ENCODE data around the gene HTR3A. TPM values are rescaled to one million over a fixed set of nuclear protein-coding genes. Genes with fewer than 3 reads are reported as not detected.
"Not testable (repeated sequence)": the region's sequence is repeated elsewhere in the genome, so short reads cannot be mapped to it uniquely, and the experiment has no call there.

The HTR3A gene
- polyA plus RNA-seq, 1 donor (not counting 4 experiments of a cell fraction or from before 2014, with no cell fraction given) = not detected

GRCh38 chr11:113928311-113928710, 46.6 kb upstream of the HTR3A start:
- Histone ChIP-seq H3K9me3 (ENCODE audit: control insufficient read depth, low read depth, low read length) (no peaks in the 10 kb centered on the region), H3K27ac (ENCODE audit: control insufficient read depth, insufficient read depth, low read length) (no peak overlapping the region), H3K9ac (ENCODE audit: control insufficient read depth, extremely low read depth, insufficient read depth, low read length) (no peak overlapping the region), H3K4me2 (ENCODE audit: control insufficient read depth, extremely low read depth, insufficient read depth, low read depth, low read length) (no peak overlapping the region), H3K27me3 (ENCODE audit: control insufficient read depth, extremely low read depth, insufficient read depth, low read length) (no peaks in the 10 kb centered on the region), H3K4me1 (ENCODE audit: control insufficient read depth, extremely low read depth, insufficient read depth, low read length) (no peaks in the 10 kb centered on the region), H3K4me3 (ENCODE audit: control insufficient read depth in 2 of 3, extremely low read depth in 1 of 3, insufficient read depth in 2 of 3, low read depth in 1 of 3, low read length in 3 of 3) (no peak overlapping the region), H2AFZ (ENCODE audit: control insufficient read depth, low read length) (no peak overlapping the region), H3K36me3 (ENCODE audit: control insufficient read depth in 2 of 2, extremely low read depth in 1 of 2, insufficient read depth in 2 of 2, low read length in 2 of 2) (no peaks in the 10 kb centered on the region), H3K79me2 (ENCODE audit: control insufficient read depth, insufficient read depth, low read length) (no peaks in the 10 kb centered on the region), H4K20me1 (ENCODE audit: control insufficient read depth, extremely low read depth, insufficient read depth, low read length) (no peaks in the 10 kb centered on the region), H3K9me1 (ENCODE audit: control insufficient read depth, extremely low read depth, insufficient read depth, low read length) (no peaks in the 10 kb centered on the region)
- FAIRE-seq (no peak), DNase-seq (ENCODE audit: low read depth, low spot score) (no peak)
- dilution Hi-C loops (cut with MboI; ENCODE audit: extremely low pct_ligation_motif_present, low sequenced_read_pairs) = no loop called here
- TF ChIP-seq CTCF (optimal IDR thresholded peaks at IDR 0.05 in 1 of 3, IDR thresholded peaks at IDR 0.05 in 1 of 3, conservative IDR thresholded peaks at IDR 0.05 in 1 of 3; ENCODE audit: extremely low read depth in 1 of 3, insufficient read depth in 2 of 3, low read length in 3 of 3) (no peak), EZH2 (IDR thresholded peaks at IDR 0.05; ENCODE audit: low read length) (no peak)

GRCh38 chr11:113932788-113933187, 42.1 kb upstream of the HTR3A start:
- H3K27ac ChIP-seq (ENCODE audit: control insufficient read depth, insufficient read depth, low read length) = no peak overlapping the region
- no peak overlapping the region for H3K9ac ChIP-seq (ENCODE audit: control insufficient read depth, extremely low read depth, insufficient read depth, low read length)
- FAIRE-seq (no peak), DNase-seq (ENCODE audit: low read depth, low spot score) (no peak)
- no peak overlapping the region for H3K4me2 ChIP-seq (ENCODE audit: control insufficient read depth, extremely low read depth, insufficient read depth, low read depth, low read length)
- H3K9me1 ChIP-seq (ENCODE audit: control insufficient read depth, extremely low read depth, insufficient read depth, low read length) = no peaks in the 10 kb centered on the region
- no peak overlapping the region for H2AFZ ChIP-seq (ENCODE audit: control insufficient read depth, low read length)
- no peaks in the 10 kb centered on the region for H3K4me1 ChIP-seq (ENCODE audit: control insufficient read depth, extremely low read depth, insufficient read depth, low read length)
- no peaks in the 10 kb centered on the region for H3K36me3 ChIP-seq (ENCODE audit: control insufficient read depth in 2 of 2, extremely low read depth in 1 of 2, insufficient read depth in 2 of 2, low read length in 2 of 2)
- no peaks in the 10 kb centered on the region for H3K27me3 ChIP-seq (ENCODE audit: control insufficient read depth, extremely low read depth, insufficient read depth, low read length)
- H3K4me3 ChIP-seq (ENCODE audit: control insufficient read depth in 2 of 3, extremely low read depth in 1 of 3, insufficient read depth in 2 of 3, low read depth in 1 of 3, low read length in 3 of 3) = no peak overlapping the region
- no peaks in the 10 kb centered on the region for H3K79me2 ChIP-seq (ENCODE audit: control insufficient read depth, insufficient read depth, low read length)
- no peak for TF ChIP-seq EZH2 (IDR thresholded peaks at IDR 0.05; ENCODE audit: low read length)
- TF ChIP-seq CTCF (optimal IDR thresholded peaks at IDR 0.05 in 1 of 3, IDR thresholded peaks at IDR 0.05 in 1 of 3, conservative IDR thresholded peaks at IDR 0.05 in 1 of 3; ENCODE audit: extremely low read depth in 1 of 3, insufficient read depth in 2 of 3, low read length in 3 of 3) = no peak
- H3K9me3 ChIP-seq (ENCODE audit: control insufficient read depth, low read depth, low read length) = no peaks in the 10 kb centered on the region
- dilution Hi-C loops (cut with MboI; ENCODE audit: extremely low pct_ligation_motif_present, low sequenced_read_pairs) = no loop called here
- no peaks in the 10 kb centered on the region for H4K20me1 ChIP-seq (ENCODE audit: control insufficient read depth, extremely low read depth, insufficient read depth, low read length)

GRCh38 chr11:113934193-113934592, 40.7 kb upstream of the HTR3A start:
- H4K20me1 ChIP-seq (ENCODE audit: control insufficient read depth, extremely low read depth, insufficient read depth, low read length); H3K79me2 ChIP-seq (ENCODE audit: control insufficient read depth, insufficient read depth, low read length); H3K27ac ChIP-seq (ENCODE audit: control insufficient read depth, insufficient read depth, low read length); H3K9ac ChIP-seq (ENCODE audit: control insufficient read depth, extremely low read depth, insufficient read depth, low read length); FAIRE-seq; dilution Hi-C loops (cut with MboI; ENCODE audit: extremely low pct_ligation_motif_present, low sequenced_read_pairs); H3K27me3 ChIP-seq (ENCODE audit: control insufficient read depth, extremely low read depth, insufficient read depth, low read length); H3K9me1 ChIP-seq (ENCODE audit: control insufficient read depth, extremely low read depth, insufficient read depth, low read length); H3K4me3 ChIP-seq (ENCODE audit: control insufficient read depth in 2 of 3, extremely low read depth in 1 of 3, insufficient read depth in 2 of 3, low read depth in 1 of 3, low read length in 3 of 3); H3K4me2 ChIP-seq (ENCODE audit: control insufficient read depth, extremely low read depth, insufficient read depth, low read depth, low read length); H3K9me3 ChIP-seq (ENCODE audit: control insufficient read depth, low read depth, low read length); DNase-seq (ENCODE audit: low read depth, low spot score); H3K4me1 ChIP-seq (ENCODE audit: control insufficient read depth, extremely low read depth, insufficient read depth, low read length); H3K36me3 ChIP-seq (ENCODE audit: control insufficient read depth in 2 of 2, extremely low read depth in 1 of 2, insufficient read depth in 2 of 2, low read length in 2 of 2); H2AFZ ChIP-seq (ENCODE audit: control insufficient read depth, low read length): not testable (repeated sequence)
